Gastroesophageal sphincter (tissue), 4 donors: ENCODE measurements around the gene C10orf90. TPM values are rescaled to one million over a fixed set of nuclear protein-coding genes. Genes with fewer than 3 reads are reported as not detected.

Source experiments
- ATAC-seq: fragments of 150-250 bp; one replicate; pipeline ENCODE4 v1.9.1; 2016; ENCODE audit warnings: mild to moderate bottlenecking, moderate library complexity
- H3K27ac ChIP-seq, 4 donors: fragments of 200-600 bp; sonication (generic) in 3 of 4; 1 replicate in 3 of 4; 2 replicates in 1 of 4; pipeline ENCODE4 v1.5.1; 2016 to 2019
- H3K27me3 ChIP-seq: fragments of 200-600 bp; sonication (generic); one replicate; pipeline ENCODE4 v1.5.1; 2019
- H3K36me3 ChIP-seq, 2 donors: fragments of 200-600 bp; sonication (generic); one replicate each; pipeline ENCODE4 v1.5.1; 2019; ENCODE audit warnings: control low read depth in 1 of 2
- H3K4me1 ChIP-seq, 3 donors: fragments of 200-600 bp; sonication (generic); 1 replicate in 2 of 3; 2 replicates in 1 of 3; pipeline ENCODE4 v1.5.1; 2016 to 2019; ENCODE audit warnings: control low read depth in 2 of 3
- H3K4me3 ChIP-seq, 2 donors: fragments of 200-600 bp; sonication (generic); one replicate each; pipeline ENCODE4 v1.5.1; 2019; ENCODE audit warnings: mild to moderate bottlenecking in 1 of 2, moderate library complexity in 1 of 2
- H3K9me3 ChIP-seq, 3 donors: fragments of 200-600 bp; sonication (generic); one replicate each; pipeline ENCODE4 v1.5.1; 2017 to 2019; ENCODE audit warnings: control low read depth in 2 of 3
- EP300 ChIP-seq: sonication (generic); formaldehyde crosslinking; IDR thresholded peaks from one replicate; pipeline ENCODE4 v1.6.1; 2017; ENCODE audit warnings: antibody characterized with exemption, mild to moderate bottlenecking
- POLR2A ChIP-seq, 2 donors: fragments of 450-650 bp; IDR thresholded peaks; one replicate each; pipeline ENCODE4 v1.6.1; 2017; ENCODE audit warnings: antibody characterized with exemption in 2 of 2, mild to moderate bottlenecking in 2 of 2, moderate library complexity in 1 of 2
- POLR2AphosphoS5 ChIP-seq: sonication (generic); formaldehyde crosslinking; IDR thresholded peaks from one replicate; pipeline ENCODE4 v1.6.1; 2017; ENCODE audit warnings: antibody characterized with exemption
- WGBS, 2 donors: methylation state at CpG; one replicate each; pipeline ENCODE4 v1.1.5; 2018; ENCODE audit warnings: low coverage in 1 of 2; 5-methylcytosine and 5-hydroxymethylcytosine counted together
- total RNA-seq, 4 donors: library from RNA; depleted of rRNA; stranded (reverse); fragments of >200 nt; gene quantifications; one replicate each; pipeline ENCODE4 v1.1.0, GENCODE V29; 2016
- TF ChIP-seq, protein P1 (sequence below), 4 experiments: fragments of 200-600 bp in 2 of 4; fragments of 450-650 bp in 2 of 4; sonication (generic) in 1 of 4; IDR thresholded peaks; one replicate each; pipeline ENCODE4 v1.5.1; 2017 to 2019; ENCODE audit warnings: antibody characterized with exemption in 4 of 4, mild to moderate bottlenecking in 2 of 4, moderate library complexity in 2 of 4

C10orf90 gene
- total RNA-seq, 4 donors from 2014 or later: not detected

DNA sequence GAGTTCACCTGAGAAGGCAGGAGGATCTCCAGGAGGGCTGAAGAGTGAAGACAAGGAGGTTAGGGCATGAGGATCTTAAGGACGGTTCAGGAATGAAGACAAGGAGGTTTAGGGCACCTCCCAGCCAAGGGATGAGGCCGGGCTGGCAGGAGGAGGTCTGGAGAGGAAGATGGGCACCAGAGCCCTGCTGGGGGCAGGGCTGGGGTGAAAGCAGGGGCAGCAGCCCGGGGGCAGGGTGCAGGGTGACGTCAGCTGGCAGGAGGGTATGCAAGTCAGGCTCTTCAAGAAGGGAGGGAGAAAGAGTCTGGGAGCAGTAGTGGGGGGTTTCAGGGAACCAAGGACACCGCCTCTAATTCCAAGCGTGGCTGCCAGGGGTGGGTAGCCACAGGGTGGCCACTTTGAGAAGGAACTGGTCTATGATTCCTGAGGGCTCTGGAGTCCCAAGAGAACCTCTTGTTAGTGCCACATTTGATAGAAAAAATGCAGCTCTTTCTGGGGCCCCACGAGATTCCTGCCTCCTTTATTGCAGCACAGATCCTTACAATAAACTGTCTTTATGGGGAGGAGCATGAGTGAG is 101.6 kb downstream of the C10orf90 start:
- 46 to 58% methylated on average over 5 to 7 of the region's 7 CpGs for WGBS, 2 donors
- Histone ChIP-seq H3K36me3 (no peaks in the 10 kb centered on the region), H3K27ac (no peak overlapping the region), H3K4me3 (no peak overlapping the region), H3K27me3 (peaks cover 14% of the 10 kb centered on the region), H3K4me1 (no peaks in the 10 kb centered on the region), H3K9me3 (no peaks in the 10 kb centered on the region)
- TF ChIP-seq, protein P1, sequence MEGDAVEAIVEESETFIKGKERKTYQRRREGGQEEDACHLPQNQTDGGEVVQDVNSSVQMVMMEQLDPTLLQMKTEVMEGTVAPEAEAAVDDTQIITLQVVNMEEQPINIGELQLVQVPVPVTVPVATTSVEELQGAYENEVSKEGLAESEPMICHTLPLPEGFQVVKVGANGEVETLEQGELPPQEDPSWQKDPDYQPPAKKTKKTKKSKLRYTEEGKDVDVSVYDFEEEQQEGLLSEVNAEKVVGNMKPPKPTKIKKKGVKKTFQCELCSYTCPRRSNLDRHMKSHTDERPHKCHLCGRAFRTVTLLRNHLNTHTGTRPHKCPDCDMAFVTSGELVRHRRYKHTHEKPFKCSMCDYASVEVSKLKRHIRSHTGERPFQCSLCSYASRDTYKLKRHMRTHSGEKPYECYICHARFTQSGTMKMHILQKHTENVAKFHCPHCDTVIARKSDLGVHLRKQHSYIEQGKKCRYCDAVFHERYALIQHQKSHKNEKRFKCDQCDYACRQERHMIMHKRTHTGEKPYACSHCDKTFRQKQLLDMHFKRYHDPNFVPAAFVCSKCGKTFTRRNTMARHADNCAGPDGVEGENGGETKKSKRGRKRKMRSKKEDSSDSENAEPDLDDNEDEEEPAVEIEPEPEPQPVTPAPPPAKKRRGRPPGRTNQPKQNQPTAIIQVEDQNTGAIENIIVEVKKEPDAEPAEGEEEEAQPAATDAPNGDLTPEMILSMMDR (IDR thresholded peaks at IDR 0.05): no peak
- no peak for TF ChIP-seq EP300
- no peak for TF ChIP-seq POLR2AphosphoS5
- TF ChIP-seq POLR2A (IDR thresholded peaks at IDR 0.05): no peak
- no peak for ATAC-seq

DNA sequence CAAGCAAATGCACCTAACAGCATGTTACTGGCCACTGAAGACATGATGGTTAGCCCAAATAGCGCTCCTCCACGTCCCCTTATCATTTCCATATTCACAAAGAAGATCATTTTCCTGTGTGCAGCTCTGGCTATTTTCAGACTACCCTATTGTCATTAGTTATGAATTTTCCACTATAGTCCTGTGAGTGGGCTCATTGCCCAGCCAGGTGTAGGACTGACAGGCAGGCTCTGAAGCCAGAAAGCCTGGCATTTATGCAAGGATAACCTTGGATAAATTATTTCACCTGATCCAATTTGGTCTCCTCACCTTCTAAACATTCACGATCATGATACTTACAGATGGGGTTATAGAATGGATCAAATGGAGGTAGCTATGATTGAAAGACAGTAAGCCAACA is 104.6 kb downstream of the C10orf90 start:
- Histone ChIP-seq H3K4me3 (no peak overlapping the region), H3K4me1 (no peaks in the 10 kb centered on the region), H3K36me3 (no peaks in the 10 kb centered on the region), H3K27ac (no peak overlapping the region), H3K9me3 (no peaks in the 10 kb centered on the region), H3K27me3 (peaks cover 4% of the 10 kb centered on the region)
- no peak for ATAC-seq
- WGBS, 2 donors: 60 to 79% methylated on average over 1 to 3 of the region's 3 CpGs
- TF ChIP-seq POLR2AphosphoS5 (no peak), EP300 (no peak), POLR2A (IDR thresholded peaks at IDR 0.05) (no peak)
- TF ChIP-seq, protein P1 (IDR thresholded peaks at IDR 0.05): no peak

DNA sequence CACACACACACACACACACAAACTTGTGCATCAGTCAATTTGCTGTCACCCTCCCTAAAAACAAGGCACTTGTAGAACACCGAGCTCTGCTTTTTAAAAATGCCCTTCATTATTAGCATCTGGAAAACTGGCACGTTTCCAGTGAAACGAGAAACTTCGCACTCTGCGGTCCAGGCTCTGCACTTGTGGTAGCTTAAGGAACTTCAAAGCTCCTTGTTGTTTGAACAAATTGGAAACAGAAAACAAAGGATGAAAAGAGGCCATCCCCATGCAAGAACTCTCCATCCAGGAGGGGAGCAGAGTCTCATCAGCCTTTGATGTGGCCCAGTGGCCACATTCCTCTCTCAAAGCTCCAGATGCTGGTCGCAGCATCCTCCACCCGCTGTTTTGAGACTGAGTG is 105.1 kb downstream of the C10orf90 start:
- H3K27ac ChIP-seq: no peak overlapping the region
- no peaks in the 10 kb centered on the region for H3K4me1 ChIP-seq
- peaks cover 4% of the 10 kb centered on the region for H3K27me3 ChIP-seq
- H3K9me3 ChIP-seq: no peaks in the 10 kb centered on the region
- WGBS, 2 donors: 56 to 69% methylated on average over 5 to 7 of the region's 7 CpGs
- ATAC-seq: no peak
- H3K36me3 ChIP-seq: no peaks in the 10 kb centered on the region
- TF ChIP-seq EP300: no peak
- TF ChIP-seq, protein P1 (IDR thresholded peaks at IDR 0.05): no peak
- no peak for TF ChIP-seq POLR2AphosphoS5
- no peak for TF ChIP-seq POLR2A (IDR thresholded peaks at IDR 0.05)
- H3K4me3 ChIP-seq: no peak overlapping the region

DNA sequence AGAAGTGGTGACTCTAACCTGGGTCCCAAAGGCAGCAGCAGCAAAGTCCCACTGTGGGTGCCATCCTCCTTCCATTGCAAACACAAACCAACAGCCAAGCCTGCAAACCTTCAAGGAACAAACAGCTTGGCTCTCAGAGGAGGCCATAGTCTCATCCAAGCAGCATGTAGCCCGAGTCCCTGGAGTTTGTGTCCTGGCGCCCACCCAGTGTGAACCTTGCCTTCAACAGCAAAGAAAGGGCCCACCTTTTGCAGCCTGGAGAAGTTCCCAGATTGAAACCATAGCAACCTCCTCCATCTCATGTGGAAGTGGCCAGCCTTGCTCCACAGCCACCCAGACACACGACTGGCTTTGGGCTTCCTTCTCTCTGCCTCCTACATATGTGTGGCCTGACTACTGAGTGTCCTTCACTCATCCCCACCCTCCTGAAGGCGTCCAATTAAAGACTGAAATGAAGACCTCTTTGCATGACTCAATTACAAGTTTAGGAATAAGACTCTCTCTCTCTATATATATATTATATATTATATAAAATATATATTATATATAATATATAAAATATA is 106.1 kb downstream of the C10orf90 start:
- H3K27me3 ChIP-seq: peaks cover 4% of the 10 kb centered on the region
- no peak for ATAC-seq
- no peaks in the 10 kb centered on the region for H3K4me1 ChIP-seq
- H3K27ac ChIP-seq: no peak overlapping the region
- no peak overlapping the region for H3K4me3 ChIP-seq
- WGBS, 2 donors: 68 to 73% methylated on average over 3 to 4 of the region's 4 CpGs
- H3K36me3 ChIP-seq: no peaks in the 10 kb centered on the region
- no peaks in the 10 kb centered on the region for H3K9me3 ChIP-seq
- TF ChIP-seq POLR2A (IDR thresholded peaks at IDR 0.05) (no peak), POLR2AphosphoS5 (no peak), EP300 (no peak)
- TF ChIP-seq, protein P1 (IDR thresholded peaks at IDR 0.05): no peak

DNA sequence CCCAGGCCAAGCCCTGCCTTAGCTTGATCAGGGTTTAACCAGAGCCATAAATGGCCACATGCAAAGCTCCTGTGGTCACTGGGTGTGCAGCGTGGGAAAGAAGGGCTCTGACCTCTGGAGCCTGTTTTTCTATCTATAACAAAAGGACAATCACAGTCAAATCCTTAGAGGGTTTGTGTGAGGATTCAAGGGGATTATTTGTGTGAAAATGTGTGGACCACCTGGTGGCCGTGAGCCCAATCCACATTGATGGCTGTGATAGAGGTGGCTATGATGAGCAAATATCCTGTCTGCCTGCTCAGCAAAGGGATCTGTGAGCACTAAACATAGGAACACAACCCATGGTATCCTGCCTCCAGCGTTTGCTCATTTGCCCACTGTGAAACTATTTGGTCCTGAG is 107.1 kb downstream of the C10orf90 start:
- TF ChIP-seq POLR2A (IDR thresholded peaks at IDR 0.05): no peak
- TF ChIP-seq POLR2AphosphoS5: no peak
- TF ChIP-seq EP300: no peak
- TF ChIP-seq, protein P1 (IDR thresholded peaks at IDR 0.05): no peak
- H3K27me3 ChIP-seq: peaks cover 4% of the 10 kb centered on the region
- 43 to 64% methylated on average over 1 to 2 of the region's 3 CpGs for WGBS, 2 donors
- no peaks in the 10 kb centered on the region for H3K4me1 ChIP-seq
- no peak overlapping the region for H3K4me3 ChIP-seq
- H3K36me3 ChIP-seq: no peaks in the 10 kb centered on the region
- ATAC-seq: no peak
- no peak overlapping the region for H3K27ac ChIP-seq
- H3K9me3 ChIP-seq: no peaks in the 10 kb centered on the region
